Right lobe of liver (tissue), 6 donors: ENCODE data around the gene SCN5A. TPM values are rescaled to one million over a fixed set of nuclear protein-coding genes. Genes with fewer than 3 reads are reported as not detected.

Source experiments
- ATAC-seq, 4 donors: fragments of 200-7000 bp; cut with Tn5 transposase; one replicate each; pipeline ENCODE4 v1.9.1; 2020; ENCODE audit warnings: mild to moderate bottlenecking in 4 of 4, moderate library complexity in 4 of 4
- DNase-seq, 3 donors: peaks; one replicate each; pipeline ENCODE4 v3.0.0-alpha.2; 2020
- H3K27ac ChIP-seq, 3 donors: fragments of 200-600 bp; one replicate each; pipeline ENCODE4 v1.8.0; 2022
- H3K27me3 ChIP-seq, 2 donors: fragments of 200-600 bp; one replicate each; pipeline ENCODE4 v1.8.0; 2022
- H3K36me3 ChIP-seq, 4 donors: fragments of 200-600 bp; sonication (generic) in 1 of 4; one replicate each; pipeline versions ENCODE4 v1.5.1 to v1.8.0; 2017 to 2022; ENCODE audit warnings: control low read depth in 1 of 4
- H3K4me1 ChIP-seq, 4 donors: fragments of 200-600 bp; sonication (generic) in 1 of 4; one replicate each; pipeline versions ENCODE4 v1.5.1 to v1.8.0; 2017 to 2022; ENCODE audit warnings: control low read depth in 1 of 4
- H3K4me3 ChIP-seq, 3 donors: fragments of 200-600 bp; one replicate each; pipeline ENCODE4 v1.8.0; 2022
- H3K9me3 ChIP-seq, 4 donors: fragments of 200-600 bp; sonication (generic) in 1 of 4; one replicate each; pipeline versions ENCODE4 v1.5.1 to v1.8.0; 2017 to 2022; ENCODE audit warnings: control low read depth in 1 of 4
- CTCF ChIP-seq, 4 donors: fragments of 200-600 bp in 3 of 4; fragments of 450-650 bp in 1 of 4; IDR thresholded peaks; one replicate each; pipeline versions ENCODE4 v1.5.1 to v1.8.0; 2016 to 2022; ENCODE audit warnings: antibody characterized with exemption in 4 of 4, mild to moderate bottlenecking in 2 of 4
- POLR2A ChIP-seq: fragments of 450-650 bp; IDR thresholded peaks from one replicate; pipeline ENCODE4 v1.6.1; 2017; ENCODE audit warnings: antibody characterized with exemption, mild to moderate bottlenecking
- whole genome bisulfite sequencing: methylation state at CpG from one replicate; pipeline ENCODE4 v1.1.6; 2018; ENCODE audit warnings: low coverage, low lambda C conversion rate; ENCODE audit not compliant: insufficient coverage; ENCODE audit errors: missing lambda C conversion rate; 5-methylcytosine and 5-hydroxymethylcytosine counted together
- intact Hi-C, 2 donors: fragments of 100-400 bp; cut with DNase I; formaldehyde crosslinking; loops; one replicate each; pipeline versions ENCODE4 v1.11.2 to v1.14.1; 2022
- total RNA-seq, 6 experiments: library from RNA; depleted of rRNA in 2 of 6; stranded (reverse); fragments of >200 nt in 2 of 6; fragmentation: NEBNext Ultra II Directional in 3 of 6; extraction: Animal tissue kit (Norgen Biotek cat#: 25700) in 3 of 6; gene quantifications; one replicate each; pipeline versions ENCODE4 v1.1.0 to v1.2.4, GENCODE V29; 2016 to 2023
- donor health status: DM: no; HTN: yes; CAD: no.
- donor health status: DM: no; HTN: no; CAD: no.
- donor health status: DM: no; HTN: no; CAD: no.
- donor health status: DM: no; HTN: yes; CAD: no.
- donor health status: DM: no; HTN: yes; CAD: no.

SCN5A gene
- total RNA-seq, 6 experiments from 2014 or later: 0.02 TPM; not detected in 5

- no peak for TF ChIP-seq POLR2A
- no peak for TF ChIP-seq CTCF (IDR thresholded peaks at IDR 0.05)
- ATAC-seq (no peak), DNase-seq (no peak)
- H3K4me1 ChIP-seq: no peaks in the 10 kb centered on the region
- no peak overlapping the region for H3K4me3 ChIP-seq
- H3K27me3 ChIP-seq: no peaks in the 10 kb centered on the region
- H3K36me3 ChIP-seq: no peaks in the 10 kb centered on the region
- intact Hi-C loops: loop anchor here (5.0 to 10.0 kb wide), 3 partner anchors 133 to 323 kb away; no protein-coding TSS in a partner anchor
- H3K9me3 ChIP-seq: no peaks in the 10 kb centered on the region
- WGBS: 46% methylated on average over 5 of the region's 5 CpGs
- H3K27ac ChIP-seq: no peak overlapping the region
These were observed 129.8 kb downstream of the SCN5A start for GRCh38 chr3:38519651-38520050.

GRCh38 chr3:38519000-38519399 is 130.5 kb downstream of the SCN5A start:
- 73% methylated on average over 1 of the region's 1 CpG for WGBS

GRCh38 chr3:38516669-38517068 is 132.8 kb downstream of the SCN5A start:
- intact Hi-C loops: no loop called here

More at GRCh38 chr3:38519000-38519399, 130.5 kb downstream of the SCN5A start:
- no peak for ATAC-seq
- Histone ChIP-seq H3K4me1 (no peaks in the 10 kb centered on the region), H3K27me3 (no peaks in the 10 kb centered on the region), H3K4me3 (no peak overlapping the region), H3K36me3 (no peaks in the 10 kb centered on the region), H3K27ac (no peak overlapping the region), H3K9me3 (no peaks in the 10 kb centered on the region)
- no peak for DNase-seq
- TF ChIP-seq CTCF (IDR thresholded peaks at IDR 0.05) (no peak), POLR2A (no peak)
- intact Hi-C loops: no loop called here

GRCh38 chr3:38515367-38515766 is 134.1 kb downstream of the SCN5A start:
- Histone ChIP-seq H3K4me1 (no peaks in the 10 kb centered on the region), H3K36me3 (no peaks in the 10 kb centered on the region), H3K27me3 (no peaks in the 10 kb centered on the region), H3K4me3 (no peak overlapping the region), H3K9me3 (no peaks in the 10 kb centered on the region), H3K27ac (no peak overlapping the region)
- no peak for DNase-seq
- WGBS: 94% methylated on average over 2 of the region's 7 CpGs
- TF ChIP-seq CTCF (IDR thresholded peaks at IDR 0.05) (no peak), POLR2A (no peak)
- intact Hi-C loops: no loop called here
- ATAC-seq: no peak

More at GRCh38 chr3:38516669-38517068, 132.8 kb downstream of the SCN5A start:
- WGBS: 80% methylated on average over 1 of the region's 1 CpG
- no peaks in the 10 kb centered on the region for H3K27me3 ChIP-seq
- DNase-seq (no peak), ATAC-seq (no peak)
- no peak overlapping the region for H3K4me3 ChIP-seq
- H3K9me3 ChIP-seq: no peaks in the 10 kb centered on the region
- H3K27ac ChIP-seq: no peak overlapping the region
- no peaks in the 10 kb centered on the region for H3K4me1 ChIP-seq
- no peak for TF ChIP-seq POLR2A
- no peak for TF ChIP-seq CTCF (IDR thresholded peaks at IDR 0.05)
- no peaks in the 10 kb centered on the region for H3K36me3 ChIP-seq

GRCh38 chr3:38511546-38511945 is 137.9 kb downstream of the SCN5A start:
- DNase-seq: no peak
- ATAC-seq: no peak
- no peak overlapping the region for H3K27ac ChIP-seq
- no peak overlapping the region for H3K4me3 ChIP-seq
- H3K4me1 ChIP-seq: no peaks in the 10 kb centered on the region
- TF ChIP-seq POLR2A (no peak), CTCF (IDR thresholded peaks at IDR 0.05) (no peak)
- 78% methylated on average over 3 of the region's 3 CpGs for WGBS
- H3K27me3 ChIP-seq: no peaks in the 10 kb centered on the region
- H3K36me3 ChIP-seq: peaks cover 0 to 6% (median 1%) of the 10 kb centered on the region in 4 donors
- H3K9me3 ChIP-seq: no peaks in the 10 kb centered on the region
- intact Hi-C loops: no loop called here
